GM21717 (cell line): ENCODE measurements around the gene PRR16.
"Not testable (repeated sequence)": the region's sequence is repeated elsewhere in the genome, so short reads cannot be mapped to it uniquely, and the experiment has no call there.

Experiments used
- ATAC-seq: cut with Tn5 transposase; IDR thresholded peaks from one replicate; pipeline ENCODE4 v1.9.1; 2021; ENCODE audit warnings: mild to moderate bottlenecking, moderate library complexity; ENCODE audit not compliant: unreplicated experiment

The PRR16 gene

DNA sequence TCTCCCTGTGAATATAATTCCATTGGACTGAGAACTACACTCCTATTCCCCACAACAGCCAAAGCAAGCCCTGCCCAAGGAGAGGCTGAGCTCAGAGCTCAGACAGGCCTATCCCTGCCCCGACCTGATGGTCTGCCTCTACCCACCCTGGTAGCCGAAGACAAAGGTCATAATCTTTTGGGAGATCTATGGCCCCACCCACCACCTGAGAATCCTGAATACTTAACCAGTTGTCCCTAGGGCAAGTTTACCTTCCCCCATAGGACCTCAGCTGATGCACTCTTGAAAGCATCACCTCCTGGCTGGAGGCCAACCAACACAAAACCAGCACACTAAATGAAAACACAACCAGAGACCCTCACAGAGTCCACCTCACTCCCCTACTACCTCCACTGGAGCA, 167.5 kb downstream of the PRR16 start:
- no peak for ATAC-seq

DNA sequence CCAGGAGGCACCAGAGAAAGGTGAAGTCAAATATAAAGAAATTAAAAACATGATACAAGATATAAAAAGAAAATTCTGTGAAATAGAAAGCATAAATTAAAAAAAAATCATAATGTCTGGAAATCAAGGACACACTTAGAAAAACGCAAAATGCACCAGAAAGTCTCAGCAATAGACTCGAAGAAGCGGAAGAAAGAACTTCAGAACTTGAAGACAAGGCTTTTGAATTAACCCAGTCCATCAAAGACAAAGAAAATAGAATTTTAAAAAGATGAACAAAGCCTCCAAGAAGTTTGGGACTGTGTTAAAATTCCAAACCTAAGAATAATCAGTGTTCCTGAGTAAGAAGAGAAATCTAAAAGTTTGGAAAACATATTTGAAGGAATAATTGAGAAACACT, 168.3 kb downstream of the PRR16 start:
- ATAC-seq = no peak

DNA sequence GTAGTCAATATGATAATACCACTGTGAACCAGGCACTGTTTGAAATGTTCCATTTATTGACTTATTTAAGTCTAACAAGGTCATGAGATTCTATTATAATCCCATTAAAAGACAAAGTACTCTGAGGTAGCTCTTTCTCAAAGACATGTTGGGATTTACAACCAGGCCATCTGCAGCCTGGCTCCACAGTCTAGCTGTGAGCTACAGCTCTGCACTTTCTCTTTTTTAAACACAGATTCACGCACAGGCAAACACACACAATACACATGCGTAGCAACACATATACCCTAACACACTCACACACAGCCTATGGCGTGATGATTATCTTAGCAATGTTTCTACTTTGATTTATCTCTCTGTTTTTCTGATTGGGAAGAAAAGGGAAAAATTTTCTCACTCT, 174.3 kb downstream of the PRR16 start:
- no peak for ATAC-seq

DNA sequence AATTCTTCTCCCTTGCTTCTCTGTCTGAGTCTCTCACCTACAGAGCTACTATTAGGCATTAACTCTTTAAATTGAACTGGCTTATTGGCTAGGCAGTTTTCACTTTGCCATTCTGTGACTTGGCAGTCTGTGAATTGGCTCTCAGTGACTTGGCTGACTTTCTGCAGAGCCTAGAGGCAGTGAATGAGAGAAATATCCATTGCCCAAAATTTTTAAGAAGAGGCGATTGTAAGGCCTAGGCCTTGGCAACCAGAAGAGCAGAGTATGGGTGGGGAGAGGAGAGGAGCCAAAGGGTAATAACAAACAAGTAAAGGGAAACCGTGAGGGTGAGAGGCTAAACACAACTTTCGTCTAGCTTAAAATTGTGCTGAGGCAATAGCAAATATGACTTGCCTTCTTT, 176.7 kb downstream of the PRR16 start:
- no peak for ATAC-seq

DNA sequence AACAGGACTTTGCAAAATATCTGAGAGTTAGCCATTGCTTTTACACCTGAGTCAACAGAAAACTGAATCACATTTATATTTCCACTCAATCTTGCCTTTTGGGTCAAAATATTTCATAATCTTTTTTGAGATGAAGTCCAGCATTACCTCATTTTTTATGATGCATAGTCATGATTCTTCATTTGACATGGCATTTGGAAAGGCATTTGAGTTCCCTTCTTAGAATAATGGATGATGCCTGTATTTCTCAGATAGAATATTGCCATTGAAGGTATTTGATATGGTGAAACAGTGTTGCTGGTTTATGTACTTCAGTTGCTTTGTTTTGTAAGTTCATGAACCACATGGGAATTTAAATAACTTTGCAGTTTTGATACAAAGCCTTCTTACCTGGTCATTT, 180.4 kb downstream of the PRR16 start:
- ATAC-seq = no peak

DNA sequence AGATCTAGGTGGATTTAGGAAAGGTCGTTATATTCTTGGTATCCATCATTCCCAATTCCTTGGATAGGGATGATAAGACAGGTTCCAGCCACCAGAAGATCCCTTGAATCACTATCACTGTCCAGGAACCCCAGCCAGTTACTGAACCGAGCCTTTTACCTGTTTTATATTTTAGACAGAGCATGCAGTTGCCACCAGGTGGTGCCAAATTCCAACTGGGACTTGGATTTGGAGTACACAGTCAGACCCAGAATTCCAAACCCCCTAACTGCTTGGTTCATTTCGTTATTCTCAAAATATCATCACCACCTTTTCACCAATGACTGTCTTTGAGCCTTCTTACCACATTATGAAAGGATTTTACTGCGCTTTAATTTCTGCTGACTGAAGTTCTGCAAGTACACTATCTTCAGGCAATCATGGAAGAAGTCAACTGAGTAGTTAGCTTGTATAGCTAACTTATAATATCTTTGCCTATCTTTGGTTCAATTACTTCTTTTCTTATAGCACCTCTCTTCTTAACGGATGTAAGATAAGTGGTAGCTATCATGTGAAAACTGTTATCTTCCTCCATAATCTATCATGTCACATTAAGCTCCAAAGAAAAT, 191.8 kb downstream of the PRR16 start:
- peak; percentile 70 for ATAC-seq

DNA sequence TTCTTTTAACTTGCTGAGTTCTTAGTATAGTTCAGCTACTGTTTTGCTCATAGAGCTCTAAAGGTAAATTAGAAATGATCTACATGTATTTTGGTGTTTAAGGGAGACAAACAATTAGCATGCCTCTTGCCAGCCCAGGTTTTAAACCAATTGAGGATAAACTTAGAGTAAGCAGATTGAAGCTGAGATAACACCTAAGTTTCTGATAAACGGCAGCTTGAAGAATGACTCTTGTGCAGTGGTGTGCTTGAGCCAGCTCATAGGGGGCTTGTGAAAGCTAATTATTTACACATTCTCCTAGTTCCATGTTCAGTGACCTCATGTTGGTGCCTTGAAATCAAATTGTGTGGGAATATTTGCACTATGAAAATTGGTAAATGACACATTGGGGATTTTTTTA, 193.0 kb downstream of the PRR16 start:
- ATAC-seq = no peak

DNA sequence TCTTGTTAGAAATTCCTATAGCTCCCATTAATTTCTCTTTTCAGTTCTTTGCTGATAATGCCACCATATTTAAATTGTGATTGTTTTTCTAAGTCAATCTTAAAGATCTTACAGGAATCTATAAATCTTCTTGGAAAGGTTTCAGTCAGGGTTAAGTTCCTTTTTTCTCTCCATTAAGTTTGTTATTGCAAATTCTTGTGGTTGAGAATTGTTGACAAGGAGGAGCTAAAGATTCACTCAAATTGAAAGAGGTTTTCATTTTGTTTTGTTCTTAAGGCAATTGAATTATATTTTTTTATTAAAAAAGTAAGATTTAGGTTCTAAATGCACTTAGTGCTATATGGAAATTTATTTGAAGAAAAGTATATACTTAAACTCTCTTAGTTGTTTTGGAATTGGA, 213.4 kb downstream of the PRR16 start:
- no peak for ATAC-seq

DNA sequence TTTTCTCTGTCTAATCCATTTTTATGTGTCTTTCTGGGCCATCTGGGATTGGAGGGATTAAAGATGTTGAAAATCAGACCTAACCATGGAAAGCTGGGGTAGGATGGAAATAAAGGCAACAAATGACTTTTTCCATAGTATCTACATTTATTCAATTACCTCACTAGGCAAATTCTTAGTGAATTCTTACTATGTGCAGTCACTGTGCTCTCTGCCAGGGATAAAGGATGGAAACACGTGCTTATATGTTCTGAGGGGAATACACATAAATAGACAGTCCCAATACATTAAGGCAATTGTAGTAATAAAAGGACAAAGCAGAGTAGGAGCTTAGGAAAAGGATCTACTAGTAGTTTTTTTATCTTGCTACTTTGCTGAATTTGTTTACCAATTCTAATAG, 214.2 kb downstream of the PRR16 start:
- no peak for ATAC-seq

DNA sequence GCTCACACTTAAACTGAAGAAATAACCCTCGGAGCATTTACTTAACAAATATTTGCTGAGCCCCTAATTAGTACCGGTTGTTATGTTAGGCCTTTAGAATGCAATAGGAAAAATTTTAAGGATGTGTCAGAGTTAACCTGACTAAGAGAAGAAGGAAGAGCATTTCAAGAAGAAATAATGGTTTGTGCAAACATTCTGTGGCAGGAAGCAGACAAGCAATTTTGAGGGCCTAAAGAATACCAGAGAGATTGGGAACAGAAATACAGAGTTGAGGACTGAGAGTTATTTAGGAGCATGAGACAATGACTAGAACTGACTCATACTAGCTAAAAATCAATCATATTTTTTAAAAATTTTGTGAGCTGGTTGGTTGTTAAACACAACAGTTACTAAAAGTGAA, 218.8 kb downstream of the PRR16 start:
- no peak for ATAC-seq

DNA sequence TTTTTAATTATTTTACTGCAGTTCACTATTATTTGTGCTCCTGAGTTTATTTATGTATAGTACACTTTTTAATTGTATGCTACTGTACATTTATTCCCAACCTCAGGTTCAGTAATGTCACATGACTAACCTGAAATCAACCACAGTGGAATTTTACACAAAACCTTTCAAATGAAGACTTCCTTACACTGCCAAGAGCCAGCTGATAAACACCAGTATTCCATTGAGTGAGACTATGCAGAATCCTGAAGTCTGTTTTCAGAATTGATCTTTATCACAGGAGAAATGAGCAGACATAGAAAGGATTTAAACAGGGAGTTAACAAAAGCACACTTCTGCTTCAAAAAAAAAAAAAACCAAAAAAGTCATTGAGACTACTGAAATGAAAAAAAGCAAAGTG, 219.5 kb downstream of the PRR16 start:
- no peak for ATAC-seq

DNA sequence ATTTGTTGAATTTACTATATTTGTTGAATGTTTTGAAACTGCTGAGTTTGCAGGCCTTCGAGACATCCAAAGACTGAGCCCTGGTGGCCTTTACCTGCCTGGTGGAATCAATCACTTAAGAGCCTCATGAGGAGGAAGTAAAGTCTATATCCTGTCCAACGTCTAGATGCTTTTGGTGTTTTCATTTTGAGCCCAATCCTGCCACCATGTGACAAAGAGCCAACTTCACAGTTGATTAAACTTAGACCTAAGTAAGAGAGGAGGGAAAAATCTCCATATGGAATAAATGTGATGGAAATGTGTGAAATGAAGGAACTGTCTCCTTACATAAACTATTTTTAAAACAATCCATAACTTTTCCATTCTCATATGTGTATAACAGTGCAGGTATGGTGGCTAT, 220.1 kb downstream of the PRR16 start:
- no peak for ATAC-seq

DNA sequence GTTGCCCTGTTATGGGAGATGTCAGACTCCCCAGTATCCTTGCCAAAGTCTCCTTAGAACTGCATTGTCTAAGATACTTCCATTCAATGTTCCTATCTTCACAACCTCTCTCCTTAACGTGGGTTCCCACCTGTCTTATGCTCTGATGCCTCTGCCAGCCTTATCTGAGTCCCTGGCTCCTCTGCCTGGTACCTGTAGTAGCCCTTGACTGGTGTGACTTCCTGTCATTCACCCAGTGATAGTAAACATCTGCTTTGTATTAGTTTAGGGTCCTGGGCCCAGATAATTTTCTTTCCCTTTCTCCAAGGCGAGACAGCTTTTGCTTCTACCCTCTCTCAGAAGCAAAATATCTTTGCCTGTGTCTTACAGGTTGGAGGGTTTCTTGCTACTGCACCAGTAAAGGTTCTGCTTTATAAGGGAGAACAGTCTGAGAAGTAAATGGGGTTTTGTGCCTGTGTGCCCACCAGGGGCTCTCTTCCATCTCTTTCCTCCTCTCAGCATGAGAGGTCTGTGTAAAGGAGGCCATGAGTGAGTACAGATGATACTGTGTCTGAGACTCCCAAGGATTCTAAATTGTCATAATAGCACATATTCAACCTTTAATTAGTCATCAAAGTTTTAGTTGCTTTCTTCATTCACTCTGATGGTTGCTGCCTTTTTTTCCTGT, 220.8 kb downstream of the PRR16 start:
- no peak for ATAC-seq

DNA sequence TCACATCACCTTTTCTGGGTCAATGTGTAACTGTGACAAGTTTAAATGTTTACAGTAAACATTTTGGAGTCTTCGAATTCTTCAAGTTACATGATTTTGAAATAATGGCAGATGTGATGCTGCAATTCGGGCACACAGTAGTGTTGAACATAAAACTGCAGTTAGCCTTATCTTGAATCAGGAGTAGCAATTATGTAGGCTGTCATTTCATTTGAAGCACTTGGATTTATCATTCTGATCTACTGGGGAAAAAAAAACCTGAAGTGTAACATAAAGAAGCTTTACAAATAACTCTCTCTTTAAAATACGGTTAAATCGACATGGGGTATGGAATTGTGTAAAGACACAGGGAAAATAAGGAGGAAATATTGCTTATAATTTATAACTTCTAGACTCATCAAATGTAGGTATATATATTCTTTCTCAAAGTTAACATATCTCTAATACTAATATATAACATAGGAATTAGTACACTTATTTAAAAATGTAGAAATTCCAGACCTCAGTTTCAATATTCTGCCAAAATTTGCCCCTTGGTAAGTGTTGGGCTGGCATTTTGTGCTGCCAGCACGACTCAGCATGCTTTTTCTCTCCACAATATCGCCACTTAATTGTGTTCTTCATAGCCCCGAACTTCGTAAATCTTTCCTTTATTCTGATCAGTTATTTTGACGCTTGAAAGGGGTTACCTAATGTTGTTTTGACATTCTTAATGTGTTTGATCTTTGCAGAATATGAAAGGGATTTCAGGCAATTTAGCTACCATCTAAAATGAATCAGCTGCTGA, 226.7 kb downstream of the PRR16 start:
- ATAC-seq = no peak

DNA sequence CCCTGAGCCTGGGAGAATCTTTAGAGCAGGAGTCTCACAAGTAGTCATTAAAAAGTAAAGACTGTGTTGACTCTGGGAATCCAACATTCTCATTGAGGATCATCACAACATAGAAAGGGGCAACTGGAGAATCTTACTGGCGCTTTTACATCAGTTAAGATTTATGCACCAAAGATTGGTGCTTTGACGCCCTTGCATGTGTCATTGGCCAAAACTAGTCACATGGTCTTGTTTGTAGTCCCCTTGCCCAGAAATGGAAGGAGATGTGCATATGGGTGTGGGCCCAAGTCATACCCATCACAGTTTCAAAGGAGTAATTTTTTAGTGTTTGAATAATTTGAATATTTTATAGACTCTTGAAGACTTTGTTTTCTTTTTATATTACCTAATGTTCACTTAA, 228.2 kb downstream of the PRR16 start:
- no peak for ATAC-seq

DNA sequence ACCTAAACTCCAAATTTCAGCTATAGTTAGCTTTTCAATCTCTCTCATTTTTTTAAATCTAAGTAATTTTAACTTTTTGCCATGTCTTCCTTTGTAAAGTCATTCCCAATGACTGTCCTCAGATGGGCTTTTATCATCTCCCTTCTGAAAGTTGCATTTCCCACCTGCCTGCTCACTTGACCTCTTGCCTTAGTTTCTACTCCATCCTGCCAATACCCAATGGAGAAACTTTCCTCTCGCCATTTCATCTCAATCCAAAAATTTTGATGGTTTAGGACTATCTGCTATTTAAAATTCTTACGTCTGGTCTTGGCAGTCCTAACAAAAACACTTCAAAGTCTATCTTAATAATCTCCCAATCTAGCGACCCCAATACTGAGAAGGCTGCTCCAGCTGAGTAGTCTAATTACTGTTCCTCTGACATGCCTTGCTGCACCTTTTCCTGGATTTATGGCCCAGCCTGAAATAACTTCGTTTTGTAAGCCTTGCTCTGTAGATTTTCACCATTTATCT, 231.3 kb downstream of the PRR16 start:
- ATAC-seq = no peak

DNA sequence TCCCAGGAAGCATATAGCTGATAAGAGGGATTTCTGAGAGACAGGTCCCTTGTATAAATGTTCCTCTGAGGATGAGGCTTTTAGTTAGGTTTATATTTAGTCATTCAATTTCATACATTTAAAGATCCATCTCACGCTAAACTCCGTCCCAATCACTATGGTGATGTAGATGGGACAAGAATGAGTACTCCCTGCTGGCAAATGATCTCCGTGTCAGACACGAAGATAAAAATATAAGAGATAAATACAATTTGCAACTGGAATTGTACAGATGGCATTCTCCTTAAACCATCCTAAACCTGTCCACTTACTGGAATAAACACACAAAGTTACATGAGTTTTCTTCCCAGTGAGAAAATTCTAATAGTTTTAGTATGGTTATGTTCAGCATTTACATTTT, 233.0 kb downstream of the PRR16 start:
- ATAC-seq = no peak

DNA sequence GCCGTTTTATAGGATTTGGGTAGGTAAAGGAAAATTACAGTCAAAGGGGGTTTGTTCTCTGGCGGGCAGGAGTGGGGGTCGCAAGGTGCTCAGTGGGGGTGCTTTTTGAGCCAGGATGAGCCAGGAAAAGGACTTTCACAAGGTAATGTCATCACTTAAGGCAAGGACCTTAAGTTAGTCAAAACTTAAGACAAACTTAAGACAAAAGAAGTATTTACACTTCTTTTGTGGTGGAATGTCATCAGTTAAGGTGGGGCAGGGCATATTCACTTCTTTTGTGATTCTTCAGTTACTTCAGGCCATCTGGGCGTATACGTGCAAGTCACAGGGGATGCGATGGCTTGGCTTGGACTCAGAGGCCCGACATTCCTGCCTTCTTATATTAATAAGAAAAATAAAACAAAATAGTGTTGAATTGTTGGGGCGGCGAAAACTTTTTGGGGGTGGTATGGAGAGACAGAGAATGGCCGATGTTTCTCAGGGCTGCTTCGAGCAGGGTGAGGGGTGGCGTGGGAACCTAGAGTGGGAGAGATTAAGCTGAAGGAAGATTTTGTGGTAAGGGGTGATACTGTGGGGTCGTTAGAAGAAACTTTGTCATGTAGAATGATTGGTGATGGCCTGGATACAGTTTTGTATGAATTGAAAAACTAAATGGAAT, 233.7 kb downstream of the PRR16 start:
- ATAC-seq = not testable (repeated sequence)

DNA sequence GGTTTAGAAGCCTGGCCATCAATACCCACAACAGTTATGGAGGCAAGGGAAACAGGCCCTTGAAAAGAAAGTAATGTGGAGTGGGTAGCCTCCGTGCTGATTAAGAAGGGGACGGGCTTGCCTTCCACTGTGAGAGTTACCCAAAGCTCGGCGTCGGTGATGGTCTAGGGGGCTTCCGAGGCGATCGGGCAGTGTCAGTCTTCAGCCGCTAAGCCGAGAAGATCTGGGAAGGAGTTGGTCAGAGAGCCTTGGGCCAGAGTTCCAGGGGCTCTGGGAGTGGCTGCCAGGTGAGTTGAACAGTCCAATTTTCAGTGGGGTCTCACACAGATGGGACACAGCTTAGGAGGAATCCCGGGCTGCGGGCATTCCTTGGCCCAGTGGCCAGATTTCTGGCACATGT, 236.6 kb downstream of the PRR16 start:
- not testable (repeated sequence) for ATAC-seq

DNA sequence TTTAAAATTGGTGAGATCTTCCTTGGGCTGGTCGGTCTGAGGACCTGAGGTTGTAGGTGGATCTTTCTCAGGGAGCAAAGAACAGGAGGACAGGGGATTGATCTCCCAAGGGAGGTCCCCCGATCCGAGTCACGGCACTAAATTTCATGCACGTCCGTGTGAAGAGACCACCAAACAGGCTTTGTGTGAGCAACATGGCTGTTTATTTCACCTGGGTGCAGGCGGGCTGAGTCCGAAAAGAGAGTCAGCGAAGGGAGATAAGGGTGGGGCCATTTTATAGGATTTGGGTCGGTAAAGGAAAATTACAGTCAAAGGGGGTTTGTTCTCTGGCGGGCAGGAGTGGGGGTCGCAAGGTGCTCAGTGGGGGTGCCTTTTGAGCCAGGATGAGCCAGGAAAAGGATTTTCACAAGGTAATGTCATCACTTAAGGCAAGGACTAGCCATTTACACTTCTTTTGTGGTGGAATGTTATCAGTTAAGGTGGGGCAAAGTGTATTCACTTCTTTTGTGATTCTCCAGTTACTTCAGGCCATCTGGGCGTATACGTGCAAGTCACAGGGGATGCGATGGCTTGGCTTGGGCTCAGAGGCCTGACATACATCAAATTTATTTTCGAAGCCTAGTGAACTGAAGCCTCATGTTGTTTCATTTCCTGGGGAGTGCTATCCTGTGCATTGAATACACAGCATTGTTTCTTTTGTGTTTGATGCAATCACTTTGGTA, 238.9 kb downstream of the PRR16 start:
- ATAC-seq = not testable (repeated sequence)
